ENCODE measurements around the gene TCF20.
A peak's percentile ranks its signal among the peaks of the same experiment; 100 is the strongest.

The TCF20 gene

GRCh38 chr22:42300259-42301076, 30.0 kb upstream of the TCF20 start:
- DNase-seq (ENCODE audit: low spot score), result peak; percentile 62

- DNase-seq (ENCODE audit: low spot score), result peak; percentile 52
Observed at GRCh38 chr22:42299586-42300258, 29.3 kb upstream of the TCF20 start.

GRCh38 chr22:42298746-42299145, 28.3 kb upstream of the TCF20 start:
- DNase-seq (ENCODE audit: low spot score), result no peak

- no peak for DNase-seq (ENCODE audit: low spot score)
Observed at GRCh38 chr22:42297778-42298177, 27.3 kb upstream of the TCF20 start.

GRCh38 chr22:42296883-42297282, 26.4 kb upstream of the TCF20 start:
- DNase-seq (ENCODE audit: low spot score), result no peak

GRCh38 chr22:42296381-42296853, 26.0 kb upstream of the TCF20 start:
- DNase-seq (ENCODE audit: low spot score), result no peak

- no peak for DNase-seq (ENCODE audit: low spot score)
Observed at GRCh38 chr22:42294034-42294985, 23.9 kb upstream of the TCF20 start.

- no peak for DNase-seq (ENCODE audit: low spot score)
Observed at GRCh38 chr22:42292732-42293520, 22.5 kb upstream of the TCF20 start.

GRCh38 chr22:42291287-42291686, 20.8 kb upstream of the TCF20 start:
- no peak for DNase-seq (ENCODE audit: low spot score)

- no peak for DNase-seq (ENCODE audit: low spot score)
Observed at GRCh38 chr22:42289671-42290541, 19.5 kb upstream of the TCF20 start.

- no peak for DNase-seq (ENCODE audit: low spot score)
Observed at GRCh38 chr22:42288791-42289190, 18.3 kb upstream of the TCF20 start.

- no peak for DNase-seq (ENCODE audit: low spot score)
Observed at GRCh38 chr22:42287174-42287890, 16.9 kb upstream of the TCF20 start.

- DNase-seq (ENCODE audit: low spot score), result peak; percentile 65
Observed at GRCh38 chr22:42286205-42286604, 15.8 kb upstream of the TCF20 start.

GRCh38 chr22:42285604-42286003, 15.2 kb upstream of the TCF20 start:
- DNase-seq (ENCODE audit: low spot score), result no peak

GRCh38 chr22:42284643-42285181, 14.3 kb upstream of the TCF20 start:
- DNase-seq (ENCODE audit: low spot score), result no peak

GRCh38 chr22:42284202-42284591, 13.7 kb upstream of the TCF20 start:
- DNase-seq (ENCODE audit: low spot score), result no peak

- DNase-seq (ENCODE audit: low spot score), result peak; percentile 34
Observed at GRCh38 chr22:42283278-42284201, 13.1 kb upstream of the TCF20 start.

GRCh38 chr22:42282943-42283277, 12.5 kb upstream of the TCF20 start:
- no peak for DNase-seq (ENCODE audit: low spot score)

Measured in CD4-positive, alpha-beta T cell treated with Interleukin-2 at 100 ng/mL for 4 hours (primary cell).